ENCODE data around the gene DRD1.
"Not testable (repeated sequence)": the region's sequence is repeated elsewhere in the genome, so short reads cannot be mapped to it uniquely, and the experiment has no call there.

The DRD1 gene

GRCh38 chr5:175467983-175468690 is 24.2 kb upstream of the DRD1 start:
- DNase-seq = no peak
- ATAC-seq = no peak

- no peak for DNase-seq
- ATAC-seq = no peak
Measured at GRCh38 chr5:175466700-175467318, 22.8 kb upstream of the DRD1 start.

- no peak for ATAC-seq
- no peak for DNase-seq
Measured at GRCh38 chr5:175465282-175465681, 21.3 kb upstream of the DRD1 start.

DNA sequence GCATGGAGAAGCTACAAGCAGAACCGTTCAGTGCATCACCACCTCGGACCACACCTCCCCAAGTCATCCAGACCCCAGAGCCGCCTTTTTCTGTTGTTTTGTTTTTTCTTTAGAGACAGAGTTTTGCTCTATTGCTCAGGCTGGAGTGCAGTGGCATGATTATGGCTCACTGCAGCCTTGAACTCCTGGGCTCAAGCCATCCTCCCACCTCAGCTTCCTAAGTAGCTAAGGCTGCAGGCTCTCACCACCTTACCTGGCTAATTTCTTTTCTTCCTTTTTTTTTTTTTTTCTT is 20.9 kb upstream of the DRD1 start:
- no peak for DNase-seq
- no peak for ATAC-seq

DNA sequence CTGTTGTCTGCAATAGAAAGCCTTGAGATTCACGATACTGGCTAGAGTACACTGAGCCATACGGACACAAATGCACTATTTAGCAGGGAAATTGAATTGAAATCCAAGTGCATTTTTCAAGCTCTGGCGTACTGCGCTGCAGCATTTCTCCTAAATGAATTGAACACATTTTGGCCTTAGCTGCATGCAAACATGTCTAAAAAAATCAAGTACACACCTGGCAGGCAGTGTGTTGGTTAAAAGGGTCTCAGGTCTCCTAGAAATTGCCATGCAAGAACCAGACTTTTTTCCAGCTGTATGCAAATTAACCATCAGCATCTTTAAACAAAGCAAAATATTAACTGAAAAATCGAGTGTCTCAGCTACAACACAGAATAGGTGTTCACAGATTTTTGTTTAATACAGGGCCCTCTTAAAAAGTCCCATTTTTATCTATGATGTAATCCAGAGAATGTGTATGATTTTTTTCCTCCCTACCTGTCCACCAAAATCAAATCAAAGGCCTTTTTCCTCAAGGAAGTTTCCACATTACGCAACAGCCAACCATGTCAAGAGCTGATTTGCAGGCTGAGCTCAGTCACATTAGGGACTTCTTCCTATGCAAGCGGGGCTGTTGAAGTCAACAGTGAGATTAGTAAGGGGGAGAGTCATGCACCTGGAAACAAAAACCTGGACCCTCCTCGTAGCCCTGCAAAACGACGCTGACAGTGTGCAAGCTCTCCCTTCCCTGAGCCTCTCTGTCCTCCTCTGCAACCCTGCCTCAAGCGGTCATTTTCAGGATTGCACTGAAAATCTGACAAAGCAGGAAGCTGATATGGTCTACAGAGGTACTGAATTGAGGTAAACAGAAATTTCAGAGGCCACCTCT is 20.3 kb upstream of the DRD1 start:
- ATAC-seq (peak; percentile 97), DNase-seq (peak; percentile 79)

DNA sequence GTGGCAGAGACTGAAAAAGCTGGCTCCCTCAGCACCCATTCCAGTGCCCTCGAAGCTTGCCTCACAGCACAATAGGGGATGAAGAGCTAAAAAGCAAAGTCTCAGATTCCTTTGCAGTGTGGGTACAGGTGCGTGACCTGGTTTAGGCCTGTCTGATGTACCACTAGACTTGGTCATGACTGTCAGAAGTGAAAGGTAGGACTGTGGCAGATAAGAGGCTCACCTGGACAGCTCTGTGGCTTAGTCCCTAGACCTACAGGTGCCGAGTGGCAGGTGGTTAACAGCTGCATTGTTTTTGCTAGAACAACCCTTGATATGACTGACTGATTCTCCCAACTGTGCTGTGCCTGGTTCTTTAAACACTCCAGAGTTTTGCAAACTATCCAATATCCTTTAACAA is 19.7 kb upstream of the DRD1 start:
- ATAC-seq = no peak

DNA sequence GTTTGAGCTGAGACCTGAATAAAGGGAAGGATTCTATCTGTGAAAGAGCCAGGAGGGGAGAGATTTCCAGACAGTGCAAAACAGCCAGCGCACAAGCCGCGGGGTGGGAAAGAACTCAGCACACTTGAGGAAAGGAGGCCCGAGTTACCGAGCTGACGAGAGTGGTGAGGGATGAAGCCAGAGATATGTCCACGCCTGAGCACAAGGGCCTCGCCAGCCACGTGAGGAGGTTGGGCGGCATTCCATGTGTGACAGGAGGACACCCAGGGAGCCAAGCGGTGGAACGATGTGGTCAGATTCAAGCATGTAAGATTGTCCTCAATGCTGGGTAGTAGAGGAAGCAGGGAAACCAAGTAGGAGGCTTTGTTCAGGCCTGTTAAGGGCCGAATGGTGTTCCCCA is 17.4 kb upstream of the DRD1 start:
- no peak for DNase-seq
- ATAC-seq = no peak

More for the DNA sequence above, 19.7 kb upstream of the DRD1 start:
- no peak for DNase-seq

DNA sequence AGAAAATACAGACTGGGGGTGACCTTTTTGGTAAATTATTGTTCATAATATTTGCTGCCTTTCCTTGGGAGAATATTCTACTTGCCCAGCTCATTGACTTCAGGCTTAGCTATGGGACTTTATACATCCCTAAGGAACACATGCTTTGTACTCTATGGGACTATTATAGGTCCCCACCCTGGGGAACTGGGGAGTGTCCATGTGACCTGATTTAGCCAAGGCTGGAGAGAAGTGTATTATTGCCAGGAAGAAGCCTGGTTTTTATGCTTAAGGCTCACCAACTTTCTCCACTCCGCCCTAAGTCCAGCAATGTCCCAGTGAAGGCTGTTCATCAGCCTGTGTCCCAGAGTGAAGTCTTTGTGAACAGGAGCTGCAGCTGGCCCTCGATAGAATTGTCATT is 16.6 kb upstream of the DRD1 start:
- ATAC-seq = no peak
- DNase-seq = no peak

- no peak for ATAC-seq
- DNase-seq = no peak
Measured at GRCh38 chr5:175460126-175460525, 16.1 kb upstream of the DRD1 start.

DNA sequence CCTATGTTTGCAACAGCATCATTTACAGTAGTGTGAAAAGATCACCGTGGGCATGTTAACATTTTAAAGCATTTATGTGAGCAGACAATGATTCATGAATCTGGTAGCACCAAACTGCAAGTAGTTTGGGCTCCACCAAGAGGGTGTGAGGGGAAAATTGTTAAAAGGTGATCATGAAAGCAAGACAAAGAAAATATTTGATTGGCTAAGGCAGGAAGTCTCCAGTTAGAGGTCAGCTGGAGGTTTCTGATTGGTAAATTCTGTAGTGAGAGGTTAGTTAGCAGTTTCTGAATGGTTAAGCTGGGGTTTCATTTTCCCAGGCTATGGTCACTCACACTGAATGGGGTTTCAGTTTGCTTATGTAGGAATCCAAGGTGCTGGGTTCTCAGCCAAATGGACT is 13.5 kb upstream of the DRD1 start:
- DNase-seq (no peak), ATAC-seq (peak; percentile 92)

GRCh38 chr5:175456105-175456742 is 12.2 kb upstream of the DRD1 start:
- ATAC-seq (no peak), DNase-seq (no peak)

GRCh38 chr5:175454338-175454737 is 10.4 kb upstream of the DRD1 start:
- ATAC-seq, DNase-seq: not testable (repeated sequence)

- no peak for ATAC-seq
Measured at GRCh38 chr5:175452166-175452565, 8.2 kb upstream of the DRD1 start.

DNA sequence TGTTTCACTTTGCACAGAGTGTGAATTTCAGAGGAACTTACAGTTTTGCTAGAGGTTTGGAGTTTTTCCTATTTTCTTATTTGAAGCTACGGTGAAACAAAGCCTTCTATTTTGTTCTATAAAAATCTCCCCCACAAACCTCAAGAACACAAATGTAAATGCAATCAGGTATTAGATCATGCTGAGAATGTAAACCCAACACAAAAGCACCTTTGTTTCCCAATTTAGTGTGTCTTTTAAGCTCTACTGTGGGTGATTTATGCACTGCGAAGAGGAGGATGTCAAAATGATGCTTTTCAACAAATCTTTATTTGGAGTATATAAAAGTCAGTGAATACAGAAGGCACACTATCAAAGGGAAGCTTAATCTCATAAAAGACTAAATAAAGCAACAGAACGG is 4.3 kb upstream of the DRD1 start:
- ATAC-seq (no peak), DNase-seq (no peak)

More at GRCh38 chr5:175452166-175452565, 8.2 kb upstream of the DRD1 start:
- no peak for DNase-seq

- no peak for ATAC-seq
- no peak for DNase-seq
Measured at GRCh38 chr5:175447571-175447970, 3.6 kb upstream of the DRD1 start.

DNA sequence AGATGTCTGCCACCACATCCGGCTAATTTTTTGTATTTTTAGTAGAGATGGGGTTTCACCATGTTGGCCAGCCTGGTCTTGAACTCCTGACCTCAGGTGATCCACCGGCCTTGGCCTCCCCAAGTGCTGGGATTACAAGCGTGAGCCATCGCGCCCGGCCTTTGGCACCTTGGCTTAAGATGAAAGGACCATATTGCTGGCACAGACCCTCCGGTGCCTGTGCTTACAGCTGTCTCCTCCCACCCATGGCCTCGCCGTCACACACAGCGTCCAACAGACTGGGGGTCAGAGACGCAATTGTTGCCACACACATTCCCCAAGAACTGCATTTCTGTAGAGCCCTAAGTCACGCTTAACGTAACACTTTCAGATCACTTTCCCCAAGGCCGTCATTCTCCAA is 2.4 kb upstream of the DRD1 start:
- not testable (repeated sequence) for DNase-seq, ATAC-seq

GRCh38 chr5:175444905-175445456 is 999 bp upstream of the DRD1 start:
- no peak for DNase-seq

GRCh38 chr5:175443514-175444059 is 395 bp downstream of the DRD1 start:
- no peak for DNase-seq
- ATAC-seq = no peak

More at GRCh38 chr5:175444905-175445456, 999 bp upstream of the DRD1 start:
- ATAC-seq = no peak

DNA sequence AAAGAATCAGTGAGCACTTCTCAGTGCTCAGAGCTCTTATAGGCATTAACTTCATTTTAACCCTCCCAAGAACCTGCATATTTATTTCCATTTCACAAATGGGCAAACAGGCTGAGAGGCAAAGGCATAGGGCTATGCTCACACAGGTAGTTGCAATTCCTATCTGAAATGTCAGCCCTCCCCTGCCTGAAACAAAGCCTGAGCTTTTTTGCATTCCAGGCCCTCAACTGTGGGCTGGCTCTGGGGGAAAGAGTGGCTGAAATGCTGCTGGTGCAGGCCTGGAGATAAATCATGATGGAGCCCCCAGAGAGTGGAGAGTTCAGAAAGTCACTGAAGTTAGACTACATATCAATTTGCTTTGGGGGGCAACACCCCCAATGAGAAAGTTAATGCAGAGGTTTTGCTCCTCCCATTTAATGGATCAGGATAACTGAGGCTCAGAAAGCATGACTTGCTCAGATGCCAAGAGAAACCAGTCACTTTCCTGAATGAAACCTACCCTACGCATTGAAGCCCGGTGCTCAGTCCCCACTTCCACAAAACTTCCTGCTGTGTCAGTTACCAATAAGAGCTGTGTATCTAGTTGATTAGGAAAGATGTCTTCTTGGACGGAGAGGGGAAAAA is 5.6 kb downstream of the DRD1 start:
- ATAC-seq = no peak
- no peak for DNase-seq

- ATAC-seq = no peak
Measured at GRCh38 chr5:175436359-175436758, 7.6 kb downstream of the DRD1 start.

DNA sequence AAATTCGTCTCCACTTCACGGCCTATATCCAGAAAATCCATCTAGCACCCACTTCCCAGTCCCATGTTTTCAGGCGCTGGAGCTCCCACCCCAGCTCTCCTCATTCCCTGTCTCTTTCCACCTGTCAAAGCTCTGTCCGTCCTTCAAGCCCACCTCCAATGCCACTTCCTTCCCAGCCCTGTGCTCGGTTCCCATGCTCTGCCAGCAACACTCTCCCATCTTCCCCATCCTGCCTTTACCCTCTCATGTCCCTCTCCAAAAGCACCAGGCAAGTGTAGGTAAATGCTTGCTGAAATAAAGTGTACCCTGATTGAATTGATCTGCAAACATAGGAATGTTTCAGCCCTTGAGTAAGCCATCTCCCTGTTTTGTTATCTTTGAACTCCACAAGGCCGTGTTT is 9.2 kb downstream of the DRD1 start:
- DNase-seq = no peak
- ATAC-seq = no peak

More at GRCh38 chr5:175436359-175436758, 7.6 kb downstream of the DRD1 start:
- DNase-seq = no peak

DNA sequence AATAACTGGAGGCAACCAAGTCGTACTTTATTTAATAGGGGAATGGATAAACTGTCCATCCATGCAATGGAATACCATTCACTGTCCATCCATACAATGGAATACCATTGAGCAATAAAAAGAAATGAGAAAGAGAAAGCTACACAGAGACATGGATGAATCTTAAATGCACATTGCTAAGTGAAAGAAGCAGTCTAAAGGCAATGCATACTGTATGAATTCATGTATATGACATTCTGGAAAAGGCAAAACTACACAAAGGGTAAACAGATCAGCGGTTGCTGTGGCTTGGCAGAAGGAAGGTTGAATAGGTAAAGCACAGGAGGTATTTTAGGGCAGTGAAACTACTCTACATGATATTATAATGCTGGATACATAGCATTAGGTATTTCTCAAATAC is 16.2 kb downstream of the DRD1 start:
- DNase-seq (no peak), ATAC-seq (no peak)
